NCI-H2196 treated with DMSO at 0.1 percent for 48 hours (cell line): ENCODE results near the gene ARHGAP12.

Source experiments
- DNase-seq: peaks from one replicate; lab custom pipeline; 2025; ENCODE audit not compliant: unreplicated experiment; lab: John Stamatoyannopoulos, UW

The ARHGAP12 gene

DNA sequence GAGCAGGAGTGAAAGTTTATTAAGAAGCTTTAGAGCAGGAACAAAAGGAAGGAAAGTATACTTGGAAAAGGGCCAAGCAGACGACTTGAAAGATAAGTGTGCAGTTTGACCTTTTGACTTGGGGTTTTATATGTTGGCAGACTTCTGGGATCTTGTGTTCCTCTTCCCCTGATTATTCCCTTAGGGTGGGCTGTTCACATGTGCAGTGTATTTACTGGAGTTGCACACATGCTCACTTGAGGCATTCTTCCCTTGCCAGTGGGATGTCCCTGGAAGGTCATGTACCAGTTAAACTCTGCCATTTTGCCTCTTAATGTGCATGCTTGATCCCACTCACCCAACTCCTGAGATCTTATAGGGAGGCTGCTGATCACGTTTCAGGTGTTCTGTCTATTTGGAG lies 23.4 kb upstream of the ARHGAP12 start:
- no peak for DNase-seq

GRCh38 chr10:31949266-31949665 lies 20.6 kb upstream of the ARHGAP12 start:
- DNase-seq: no peak

GRCh38 chr10:31948021-31948420 lies 19.4 kb upstream of the ARHGAP12 start:
- DNase-seq: no peak

- no peak for DNase-seq
Measured at GRCh38 chr10:31947144-31947926, 18.7 kb upstream of the ARHGAP12 start.

GRCh38 chr10:31945392-31945791 lies 16.8 kb upstream of the ARHGAP12 start:
- DNase-seq: no peak

DNA sequence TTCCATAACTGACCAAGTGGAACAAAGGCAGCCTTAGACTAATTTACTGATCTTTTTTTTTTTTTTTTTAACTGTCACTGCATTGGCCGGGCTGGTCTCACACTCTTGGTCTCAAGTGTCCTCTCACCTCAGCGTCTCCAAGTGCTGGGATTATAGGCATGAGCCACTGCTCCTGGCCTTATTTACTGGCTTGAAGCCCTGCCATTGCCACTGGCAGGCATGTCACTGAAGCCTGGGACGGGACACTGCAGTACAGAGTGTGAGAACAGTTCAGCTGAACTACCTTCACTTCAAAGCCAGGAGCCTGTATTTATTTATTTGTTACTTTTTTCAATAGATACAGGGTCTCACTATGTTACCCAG lies 15.4 kb upstream of the ARHGAP12 start:
- no peak for DNase-seq

GRCh38 chr10:31942892-31943291 lies 14.3 kb upstream of the ARHGAP12 start:
- DNase-seq: no peak

- no peak for DNase-seq
Measured at GRCh38 chr10:31942435-31942834, 13.8 kb upstream of the ARHGAP12 start.

GRCh38 chr10:31940839-31941653 lies 12.4 kb upstream of the ARHGAP12 start:
- DNase-seq: no peak

DNA sequence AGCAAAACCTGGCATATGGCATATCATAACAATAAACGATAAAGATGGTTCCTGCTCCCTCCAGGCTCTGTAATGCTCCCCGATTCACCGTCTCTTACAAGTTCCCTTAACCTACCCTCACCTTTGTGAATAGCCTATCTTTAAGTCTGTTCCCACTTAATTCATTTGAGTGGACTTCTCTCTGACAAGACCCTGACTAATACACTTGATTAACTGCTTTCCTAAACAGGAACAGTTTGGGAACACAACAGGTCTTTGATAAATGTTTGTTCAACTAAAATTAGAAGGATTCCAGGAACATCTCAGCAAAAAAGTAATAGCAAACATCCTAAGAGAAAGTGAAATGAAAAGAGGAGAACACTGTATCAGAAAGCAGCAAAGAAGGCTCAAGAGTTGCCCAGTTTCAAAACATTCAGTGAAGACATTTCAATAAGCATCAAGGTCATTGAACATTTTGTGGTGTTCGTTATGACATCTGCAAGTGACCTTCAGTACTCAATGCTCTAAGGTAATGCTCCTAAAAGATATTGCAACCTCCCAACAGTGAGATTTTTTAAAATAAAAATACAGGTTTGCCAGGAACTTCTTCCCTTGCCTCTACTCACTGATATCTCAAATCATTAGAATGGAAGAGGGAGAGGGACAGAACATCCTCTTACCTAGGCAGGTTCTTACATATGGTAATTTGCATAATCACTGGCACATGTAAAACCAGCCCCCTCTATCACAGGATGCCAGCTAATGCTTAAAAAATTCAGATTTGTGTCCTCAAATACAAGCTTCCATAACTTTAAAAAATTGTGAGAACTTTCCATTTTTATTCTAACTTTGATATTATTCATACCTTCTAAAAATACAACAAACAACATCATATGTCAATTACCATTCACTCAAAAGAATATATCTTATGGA lies 11.4 kb upstream of the ARHGAP12 start:
- DNase-seq: no peak

DNA sequence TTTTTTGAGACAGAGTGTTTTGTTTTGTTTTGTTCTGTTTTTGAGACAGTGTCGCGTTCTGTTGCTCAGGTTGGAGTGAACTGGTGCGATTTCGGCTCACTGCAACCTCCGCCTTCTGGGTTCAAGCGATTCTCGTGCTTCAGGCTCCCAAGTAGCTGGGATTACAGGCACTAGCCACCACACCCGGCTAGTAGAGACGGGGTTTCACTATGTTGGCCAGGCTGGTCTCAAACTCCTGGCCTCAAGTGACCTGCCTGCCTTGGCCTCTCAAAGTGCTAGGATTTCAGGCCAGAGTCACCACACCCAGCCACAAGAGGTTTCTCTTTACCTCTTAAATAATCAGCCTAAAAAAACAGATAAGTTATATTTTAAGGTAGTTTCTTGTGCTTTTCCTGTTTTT lies 8.7 kb upstream of the ARHGAP12 start:
- DNase-seq: no peak

- DNase-seq: no peak
Measured at GRCh38 chr10:31936933-31937332, 8.3 kb upstream of the ARHGAP12 start.

- no peak for DNase-seq
Measured at GRCh38 chr10:31936086-31936485, 7.5 kb upstream of the ARHGAP12 start.

DNA sequence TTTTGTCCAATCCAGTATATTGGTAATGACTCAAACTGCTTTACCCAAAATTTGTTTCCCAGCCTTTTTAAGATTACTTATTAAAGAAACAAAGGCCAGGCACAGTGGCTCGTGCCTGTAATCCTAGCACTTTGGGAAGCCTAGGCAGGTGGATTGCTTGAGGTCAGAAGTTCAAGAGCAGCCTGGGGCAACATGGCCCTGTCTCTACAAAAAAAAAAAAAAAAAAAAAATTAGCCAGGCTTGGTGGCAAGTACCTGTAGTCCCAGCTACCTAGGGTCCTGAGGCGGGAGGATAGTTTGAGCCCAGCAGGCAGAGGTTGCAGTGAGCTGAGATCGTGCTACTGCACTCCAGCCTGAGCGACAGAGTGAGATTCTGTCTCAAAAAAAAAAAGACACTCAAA lies 7.0 kb upstream of the ARHGAP12 start:
- DNase-seq: no peak

DNA sequence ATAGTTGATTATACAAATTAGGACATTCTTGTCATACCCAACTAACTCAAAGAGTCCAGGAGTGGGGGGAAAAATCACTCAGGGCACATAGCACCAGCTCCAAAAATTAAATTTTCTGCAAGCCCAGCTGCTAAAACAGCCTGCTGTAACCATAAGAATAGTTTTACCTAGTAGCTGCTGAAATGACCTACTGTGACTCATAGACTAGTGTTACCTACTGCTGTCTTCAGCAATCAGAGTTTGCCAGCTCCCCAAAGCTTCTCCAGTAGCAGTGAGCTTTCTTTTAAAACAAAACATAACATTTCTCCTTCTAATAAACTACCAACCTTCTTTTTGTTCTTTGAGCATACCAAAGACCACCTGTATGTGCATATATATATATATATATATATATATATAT lies 4.2 kb upstream of the ARHGAP12 start:
- DNase-seq: no peak

- no peak for DNase-seq
Measured at GRCh38 chr10:31930856-31931255, 2.2 kb upstream of the ARHGAP12 start.

DNA sequence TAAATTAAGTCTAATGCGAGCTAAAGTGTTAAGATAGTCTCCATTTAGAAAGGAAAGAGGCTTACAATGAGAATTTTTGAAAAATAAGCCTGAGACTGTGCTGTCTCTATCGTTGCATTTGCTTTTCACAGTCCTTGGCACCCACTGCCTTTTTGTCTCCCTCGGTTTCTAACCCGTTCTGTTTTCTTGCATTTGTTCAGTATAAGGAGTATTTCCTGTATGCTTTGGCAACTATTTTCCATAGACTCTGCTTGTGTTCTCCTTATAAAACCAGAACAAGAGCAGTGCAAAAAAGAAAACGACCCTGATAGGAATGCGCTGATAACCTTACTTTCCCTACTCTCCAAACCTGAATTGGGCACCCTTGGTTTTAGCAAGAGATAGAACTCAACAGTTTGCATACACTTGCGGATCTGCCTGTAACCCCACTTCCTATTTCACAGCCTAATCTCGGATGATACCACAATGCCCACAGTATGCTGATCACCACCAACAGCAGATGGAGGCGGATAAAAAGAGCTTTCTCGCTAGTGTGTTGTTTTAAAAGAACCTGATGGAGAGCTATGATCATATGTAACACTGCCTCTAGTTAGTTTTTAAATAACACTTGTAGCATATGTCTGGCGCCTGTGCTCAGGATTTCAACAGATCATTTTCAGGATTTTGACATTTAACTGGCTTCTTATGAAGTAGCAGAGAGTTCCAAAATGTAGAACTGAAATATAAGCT lies 1.6 kb upstream of the ARHGAP12 start:
- DNase-seq: no peak

GRCh38 chr10:31929261-31930022 lies 811 bp upstream of the ARHGAP12 start:
- DNase-seq: no peak

GRCh38 chr10:31927884-31928548 lies 615 bp downstream of the ARHGAP12 start:
- DNase-seq: no peak

GRCh38 chr10:31927565-31927883 lies 1.1 kb downstream of the ARHGAP12 start:
- no peak for DNase-seq
